Neutrophil (primary cell): ENCODE results near the gene CDC42EP1.

Source experiments
- H3K27ac ChIP-seq: fragments of 200-600 bp; sonication (generic); 2 replicates; pipeline ENCODE4 v1.5.1; 2016; ENCODE audit warnings: mild to moderate bottlenecking, moderate library complexity
- H3K27me3 ChIP-seq: fragments of 200-600 bp; sonication (generic); 2 replicates; pipeline ENCODE4 v1.6.0; 2016; ENCODE audit warnings: mild to moderate bottlenecking
- H3K36me3 ChIP-seq: fragments of 200-600 bp; sonication (generic); 2 replicates; pipeline ENCODE4 v1.5.1; 2017
- H3K4me1 ChIP-seq, 2 experiments: fragments of 200-600 bp in 1 of 2; sonication (generic) in 1 of 2; 1 replicate in 1 of 2; 2 replicates in 1 of 2; pipeline versions ENCODE4 v1.5.1 to v1.6.1; 2013 to 2016; ENCODE audit warnings: low read depth in 1 of 2, low read length in 1 of 2, mild to moderate bottlenecking in 1 of 2, moderate library complexity in 1 of 2; ENCODE audit not compliant: control insufficient read depth in 1 of 2, insufficient read depth in 1 of 2
- H3K4me3 ChIP-seq, 2 experiments: fragments of 200-600 bp in 1 of 2; sonication (generic) in 1 of 2; 1 replicate in 1 of 2; 2 replicates in 1 of 2; pipeline ENCODE4 v1.5.1; 2013 to 2016; ENCODE audit warnings: low read depth in 1 of 2, low read length in 1 of 2, mild to moderate bottlenecking in 1 of 2, moderate library complexity in 1 of 2
- H3K9me3 ChIP-seq: fragments of 200-600 bp; sonication (generic); 2 replicates; pipeline ENCODE4 v1.5.1; 2016
- CTCF ChIP-seq: fragments of 200-600 bp; sonication (generic); IDR thresholded peaks from 2 replicates; pipeline ENCODE4 v1.5.1; 2016; ENCODE audit warnings: antibody characterized with exemption

The CDC42EP1 gene

GRCh38 chr22:37565830-37566229 is 5.5 kb downstream of the CDC42EP1 start:
- TF ChIP-seq CTCF: no peak
- H3K4me3 ChIP-seq: peak overlapping the region in 1 of 2 experiments; percentile 39
- no peaks in the 10 kb centered on the region for H3K36me3 ChIP-seq
- no peaks in the 10 kb centered on the region for H3K9me3 ChIP-seq
- peaks cover 38 to 40% of the 10 kb centered on the region in 2 experiments for H3K4me1 ChIP-seq
- H3K27ac ChIP-seq: no peak overlapping the region
- H3K27me3 ChIP-seq: peaks cover 55% of the 10 kb centered on the region

GRCh38 chr22:37566329-37566837 is 6.1 kb downstream of the CDC42EP1 start:
- Histone ChIP-seq H3K36me3 (no peaks in the 10 kb centered on the region), H3K4me3 (peak overlapping the region; percentile 18 to 39), H3K9me3 (no peaks in the 10 kb centered on the region), H3K4me1 (peaks cover 32 to 34% of the 10 kb centered on the region in 2 experiments), H3K27ac (peak overlapping the region; percentile 70), H3K27me3 (peaks cover 49% of the 10 kb centered on the region)
- no peak for TF ChIP-seq CTCF

- no peaks in the 10 kb centered on the region for H3K9me3 ChIP-seq
- peak overlapping the region; percentile 70 for H3K27ac ChIP-seq
- H3K4me1 ChIP-seq: peaks cover 26 to 28% of the 10 kb centered on the region in 2 experiments
- no peaks in the 10 kb centered on the region for H3K36me3 ChIP-seq
- TF ChIP-seq CTCF: peak; percentile 97
- H3K27me3 ChIP-seq: peaks cover 42% of the 10 kb centered on the region
- H3K4me3 ChIP-seq: peak overlapping the region; percentile 18 to 39
Measured at GRCh38 chr22:37566903-37567798, 6.9 kb downstream of the CDC42EP1 start.

GRCh38 chr22:37568012-37568411 is 7.7 kb downstream of the CDC42EP1 start:
- Histone ChIP-seq H3K27ac (no peak overlapping the region), H3K4me1 (peaks cover 26 to 28% of the 10 kb centered on the region in 2 experiments), H3K9me3 (no peaks in the 10 kb centered on the region), H3K4me3 (no peak overlapping the region), H3K27me3 (peaks cover 33% of the 10 kb centered on the region), H3K36me3 (no peaks in the 10 kb centered on the region)
- TF ChIP-seq CTCF: no peak

GRCh38 chr22:37568448-37569008 is 8.2 kb downstream of the CDC42EP1 start:
- Histone ChIP-seq H3K9me3 (no peaks in the 10 kb centered on the region), H3K36me3 (no peaks in the 10 kb centered on the region), H3K27ac (no peak overlapping the region), H3K4me1 (peaks cover 26 to 30% of the 10 kb centered on the region in 2 experiments), H3K27me3 (peaks cover 28% of the 10 kb centered on the region), H3K4me3 (no peak overlapping the region)
- no peak for TF ChIP-seq CTCF
